HG03575 (cell line): Measurements from ENCODE around the gene TBX4.
"Not testable (repeated sequence)": the region's sequence is repeated elsewhere in the genome, so short reads cannot be mapped to it uniquely, and the experiment has no call there.

ENCODE experiments used
- ATAC-seq: cut with Tn5 transposase; IDR thresholded peaks from one replicate; pipeline ENCODE4 v1.9.1; 2021; ENCODE audit not compliant: unreplicated experiment, insufficient number of reproducible peaks, low FRiP score; ENCODE audit errors: extremely low read depth

The TBX4 gene

GRCh38 chr17:61505846-61506627 is 53.8 kb downstream of the TBX4 start:
- no peak for ATAC-seq

DNA sequence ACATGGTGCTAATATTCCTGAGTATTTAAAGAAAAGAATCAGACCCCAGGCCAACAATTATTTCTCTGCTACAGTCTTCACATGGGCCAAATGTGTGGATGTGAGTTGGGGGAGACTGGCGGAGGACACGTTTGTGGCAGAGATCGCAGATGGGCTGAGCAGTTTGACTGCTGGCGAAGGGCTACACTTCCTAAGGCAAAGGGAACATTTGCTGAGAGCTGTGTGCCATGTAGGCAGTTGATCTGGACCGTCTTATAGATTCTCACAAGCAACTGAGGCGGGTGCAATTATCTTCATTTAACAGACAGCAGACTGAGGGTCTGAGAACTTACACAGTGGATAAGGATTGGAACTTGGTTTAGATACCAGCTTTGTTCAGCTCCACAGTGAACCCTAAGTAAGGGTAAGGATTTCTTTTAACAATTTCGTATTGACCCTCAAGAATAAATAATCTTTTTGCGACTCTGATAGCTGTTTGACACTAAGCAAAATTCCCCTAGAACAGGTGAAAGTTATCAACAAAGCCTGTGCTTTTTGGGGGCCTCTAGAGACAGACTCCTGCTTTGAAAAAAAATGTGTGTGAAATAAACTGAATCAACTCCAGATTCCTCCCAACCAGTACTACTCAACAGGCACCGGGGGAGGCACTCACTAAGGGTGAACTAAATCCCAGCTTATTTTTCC is 55.3 kb downstream of the TBX4 start:
- ATAC-seq: no peak

DNA sequence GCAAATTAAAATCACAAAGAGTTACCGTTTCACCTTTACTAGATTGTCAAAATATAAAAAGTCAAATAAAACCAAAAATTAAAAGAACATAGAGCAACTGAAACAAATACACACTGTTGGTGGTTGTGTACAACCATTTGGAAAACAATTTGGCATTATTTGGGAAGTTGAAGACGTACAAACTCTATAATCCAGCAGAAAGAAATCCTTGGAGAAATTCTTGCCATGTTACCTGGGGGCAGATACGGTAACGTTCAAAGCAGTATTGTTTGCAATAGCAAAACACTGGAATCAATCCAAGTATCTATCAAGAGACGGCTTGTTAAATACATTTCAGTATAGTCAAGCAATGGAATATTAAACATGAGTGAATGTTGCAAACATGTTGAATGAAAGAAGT is 56.7 kb downstream of the TBX4 start:
- ATAC-seq: no peak

DNA sequence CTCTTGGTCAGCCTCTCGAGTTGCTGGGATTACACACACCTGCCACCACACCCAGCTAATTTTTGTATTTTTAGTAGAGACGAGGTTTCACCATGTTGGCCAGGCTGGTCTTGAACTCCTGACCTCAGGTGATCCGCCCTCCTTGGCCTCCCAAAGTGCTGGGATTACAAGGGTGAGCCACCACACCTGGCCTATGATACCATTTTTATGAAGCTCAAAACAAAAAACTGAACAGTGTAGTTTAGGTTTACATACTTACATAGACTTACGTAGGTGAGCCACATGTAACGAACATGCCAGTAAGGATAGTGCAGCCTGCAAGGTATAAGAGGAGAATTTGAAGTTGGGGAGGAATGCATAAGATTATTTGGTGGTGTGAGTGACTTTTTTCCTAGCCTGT is 57.2 kb downstream of the TBX4 start:
- not testable (repeated sequence) for ATAC-seq

GRCh38 chr17:61510237-61510636 is 58.0 kb downstream of the TBX4 start:
- no peak for ATAC-seq

GRCh38 chr17:61510991-61511390 is 58.8 kb downstream of the TBX4 start:
- no peak for ATAC-seq

DNA sequence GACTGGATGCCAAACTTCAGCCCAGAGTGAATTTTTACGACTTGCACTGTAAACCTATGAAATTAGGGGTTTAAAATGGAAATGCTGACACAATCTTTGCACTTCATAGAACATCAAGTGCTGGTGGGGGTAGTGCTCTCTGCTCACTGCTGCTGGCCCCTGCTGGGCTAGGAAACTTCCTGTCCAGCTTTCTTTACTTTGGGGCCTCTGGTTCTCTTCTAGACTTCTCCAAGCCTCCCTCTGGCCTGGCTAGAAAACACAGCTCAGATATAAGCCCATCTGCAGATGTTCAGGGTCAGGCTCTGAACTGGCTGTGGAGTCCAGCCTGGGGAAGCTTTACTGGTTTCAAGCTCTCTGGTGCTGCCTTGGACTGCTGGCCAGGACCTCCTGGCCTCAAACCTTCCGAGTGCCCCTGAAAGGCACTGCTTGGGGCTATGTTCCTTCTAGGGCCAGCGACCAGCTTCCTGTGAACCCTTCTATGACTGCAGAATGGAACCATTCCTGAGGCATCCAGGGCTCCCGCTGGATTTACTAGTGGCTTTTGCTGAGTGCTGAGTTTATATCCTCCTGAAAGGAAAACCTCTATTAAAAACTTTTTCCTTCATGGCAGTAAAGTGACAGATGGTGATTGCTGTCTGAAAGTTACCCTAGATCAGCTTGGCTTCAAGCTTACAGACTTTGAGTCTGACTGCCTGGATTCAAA is 59.4 kb downstream of the TBX4 start:
- ATAC-seq: no peak

GRCh38 chr17:61514491-61514890 is 62.3 kb downstream of the TBX4 start:
- no peak for ATAC-seq

- no peak for ATAC-seq
Observed at GRCh38 chr17:61517265-61517664, 65.0 kb downstream of the TBX4 start.

DNA sequence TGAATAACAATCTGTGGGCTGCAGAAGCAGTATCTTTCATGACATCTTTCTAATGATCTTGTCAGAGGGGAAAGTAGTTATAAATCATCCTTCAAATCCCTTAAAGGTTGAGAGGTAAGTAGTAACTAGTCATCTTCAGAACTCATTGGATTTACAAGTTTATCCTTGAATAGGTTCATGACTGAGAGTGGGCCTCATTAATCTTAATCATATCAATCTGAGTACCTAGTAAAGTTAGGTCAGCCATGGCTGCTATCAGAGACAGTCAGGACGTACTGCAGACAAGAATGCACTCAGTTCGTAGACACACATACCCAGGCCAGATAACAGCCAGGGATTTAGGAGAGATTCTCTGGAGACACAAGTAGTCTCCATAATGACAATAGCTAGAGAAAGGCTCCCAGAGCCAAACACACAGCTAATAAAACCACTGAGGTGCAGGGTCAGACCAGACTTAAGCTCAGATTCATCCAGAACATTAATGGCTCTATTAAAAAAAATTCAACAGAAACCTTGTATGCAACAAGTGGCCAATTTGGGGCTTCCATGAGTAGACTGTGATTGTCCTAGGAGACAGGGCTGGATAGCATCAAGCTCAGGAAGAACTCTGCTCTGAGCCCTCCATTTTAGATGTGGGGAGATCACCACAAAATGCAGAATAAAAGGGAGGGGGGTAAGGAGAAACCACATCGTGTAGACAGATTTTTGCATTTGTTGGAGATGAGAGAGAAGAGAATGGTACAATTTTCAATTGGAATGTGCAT is 65.8 kb downstream of the TBX4 start:
- ATAC-seq: no peak

DNA sequence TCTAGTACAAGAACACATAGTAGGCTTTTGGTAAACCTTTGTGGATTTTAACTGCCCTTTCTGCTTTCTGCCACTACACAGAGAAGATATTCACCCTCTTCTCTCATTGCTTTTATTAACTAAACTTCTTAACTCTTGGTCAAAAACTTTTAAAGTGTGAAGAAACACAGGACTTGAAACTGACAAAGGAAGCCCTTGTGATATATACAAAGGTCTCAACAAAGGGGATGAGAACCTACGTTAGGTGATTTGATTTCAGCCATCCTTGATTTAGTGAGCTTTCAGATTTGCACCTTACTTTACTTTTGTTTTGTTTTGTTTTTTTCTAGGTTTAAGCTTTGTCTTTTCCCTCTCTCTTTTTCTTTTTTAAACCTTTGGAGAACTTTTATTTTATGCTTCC is 66.9 kb downstream of the TBX4 start:
- ATAC-seq: no peak

DNA sequence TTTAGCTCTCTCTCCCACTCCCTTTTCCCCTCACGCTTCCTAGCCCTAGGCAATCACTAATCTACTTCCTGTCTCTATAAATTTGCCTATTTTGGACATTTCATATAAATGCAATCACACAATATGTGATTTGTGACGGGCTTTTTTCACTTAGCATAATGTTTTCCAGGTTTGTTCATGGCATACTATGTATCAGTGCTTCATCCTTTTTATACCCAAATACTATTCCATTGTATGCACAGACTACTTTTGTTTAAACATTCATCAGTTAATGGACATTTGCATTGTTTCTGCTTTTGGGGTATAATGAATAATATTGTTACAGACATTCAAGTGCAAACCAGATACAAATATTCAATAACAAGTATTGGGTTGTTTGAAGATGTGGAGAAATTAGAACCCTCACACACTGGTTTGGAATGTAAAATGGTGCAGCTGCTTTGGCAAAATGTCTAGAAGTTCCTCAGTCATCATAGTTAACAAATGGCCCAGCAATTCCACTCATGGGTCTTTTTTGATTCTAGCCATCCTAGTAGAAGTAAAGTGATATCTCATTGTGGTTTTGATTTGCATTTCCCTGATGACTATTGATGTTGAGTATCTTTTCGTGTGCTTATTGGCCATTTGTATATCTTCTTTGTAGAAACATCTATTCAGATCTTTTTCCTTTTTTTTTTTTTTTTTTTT is 67.7 kb downstream of the TBX4 start:
- ATAC-seq: no peak

- ATAC-seq: no peak
Observed at GRCh38 chr17:61520897-61521296, 68.7 kb downstream of the TBX4 start.

- no peak for ATAC-seq
Observed at GRCh38 chr17:61522088-61522487, 69.9 kb downstream of the TBX4 start.

GRCh38 chr17:61524319-61524718 is 72.1 kb downstream of the TBX4 start:
- ATAC-seq: no peak

DNA sequence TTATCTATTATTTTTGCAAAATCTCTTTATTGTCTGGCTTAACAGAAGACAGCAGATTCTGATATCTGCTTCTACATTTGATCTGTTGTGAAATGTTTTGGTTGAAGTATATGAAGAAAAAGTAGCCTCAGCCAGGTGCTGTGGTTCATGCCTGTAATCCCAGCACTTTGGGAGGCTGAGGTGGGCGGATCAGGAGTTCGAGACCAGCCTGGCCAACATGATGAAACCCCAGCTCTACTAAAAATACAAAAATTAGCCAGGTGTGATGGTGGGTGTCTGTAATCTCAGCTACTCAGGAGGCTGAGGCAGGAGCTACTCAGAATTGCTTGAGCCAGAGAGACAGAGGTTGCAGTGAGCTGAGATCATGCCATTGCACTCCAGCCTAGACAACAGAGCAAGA is 75.2 kb downstream of the TBX4 start:
- not testable (repeated sequence) for ATAC-seq

DNA sequence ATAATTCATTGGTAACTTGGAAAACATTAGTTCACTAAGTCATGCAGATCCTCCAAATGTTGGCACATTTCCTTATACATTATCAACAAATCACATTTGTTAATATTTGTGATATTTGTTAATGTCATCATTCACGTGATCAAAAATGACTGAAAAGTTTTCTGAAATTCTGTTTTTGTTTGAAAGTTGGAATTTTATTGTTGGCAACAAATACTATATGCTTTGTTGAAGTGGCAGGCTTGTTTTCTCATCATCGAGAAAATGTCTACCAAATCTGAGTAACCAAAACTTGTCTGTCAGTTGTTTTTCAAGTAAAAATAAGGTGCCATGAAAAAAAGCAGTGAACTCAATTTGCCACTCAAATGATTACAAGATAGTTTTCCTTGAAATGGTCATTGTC is 75.9 kb downstream of the TBX4 start:
- ATAC-seq: no peak

DNA sequence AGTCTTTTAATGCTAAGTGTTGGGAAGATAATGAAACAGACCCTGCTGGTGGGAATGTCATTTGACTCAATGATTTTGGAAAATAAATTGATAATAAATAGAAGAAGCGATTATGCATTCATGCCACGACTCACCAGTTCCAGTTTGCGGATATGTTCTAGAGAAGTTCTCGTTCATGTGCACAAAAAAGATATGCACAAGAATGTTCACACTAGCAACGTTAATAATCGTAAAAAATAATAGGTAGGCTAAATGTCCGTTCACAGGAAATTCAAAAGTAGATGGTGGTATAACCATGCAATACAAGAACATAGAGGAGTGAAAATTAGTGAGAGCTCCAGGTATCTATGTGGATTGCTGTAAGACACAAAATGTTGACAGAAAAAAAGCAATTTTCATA is 79.0 kb downstream of the TBX4 start:
- no peak for ATAC-seq

DNA sequence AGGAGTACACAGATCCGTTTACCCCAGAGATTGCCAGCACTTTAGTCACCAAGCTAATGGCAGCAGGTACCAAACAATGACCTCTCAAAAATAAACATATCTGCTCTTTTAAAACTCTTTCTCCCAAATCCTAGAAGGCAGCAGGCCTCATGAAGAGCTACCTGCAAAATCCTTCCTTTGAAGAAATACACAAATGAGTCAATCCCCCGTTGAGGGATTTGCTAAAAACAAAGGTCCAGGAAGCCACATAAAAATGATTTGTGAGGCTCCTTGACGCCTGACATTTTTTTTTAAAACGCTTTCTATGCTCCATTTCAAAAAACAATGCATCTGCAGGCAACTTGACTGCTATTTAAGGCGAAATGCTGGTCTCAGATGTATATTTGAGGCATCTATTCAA is 80.6 kb downstream of the TBX4 start:
- no peak for ATAC-seq
